PC-9 (cell line): ENCODE measurements around the gene FZD8.

Source experiments
- CTCF ChIP-seq: fragments of 200-600 bp; sonication (generic); conservative IDR thresholded peaks from 2 replicates; pipeline ENCODE4 v1.6.1; 2017; ENCODE audit warnings: mixed run types, antibody characterized with exemption, mild to moderate bottlenecking, moderate library complexity
- EZH2 ChIP-seq: fragments of 200-600 bp; sonication (generic); IDR thresholded peaks from 2 replicates; pipeline ENCODE4 v1.8.0; 2017; ENCODE audit warnings: antibody characterized with exemption, low read depth

- TF ChIP-seq CTCF (no peak), EZH2 (no peak)
Measured at GRCh38 chr10:35650894-35651293, 8.8 kb upstream of the FZD8 start.
